ENCODE results near the gene FCRL4. TPM values are rescaled to one million over a fixed set of nuclear protein-coding genes. Genes with fewer than 3 reads are reported as not detected.

Gene FCRL4
- total and polyA plus RNA-seq, 10 of the 15 experiments (the other 5 are each of a cell fraction or from before 2014, with no cell fraction given): 0.09 to 0.44 (median 0.26) TPM; not detected in 1

- H3K79me2 ChIP-seq (ENCODE audit: control insufficient read depth, insufficient read depth, low read length): no peaks in the 10 kb centered on the region
- no peaks in the 10 kb centered on the region for H3K27me3 ChIP-seq (replicated peaks in 1 of 2; ENCODE audit: control insufficient read depth in 2 of 2, insufficient read depth in 2 of 2, low read length in 1 of 2)
- no peak overlapping the region for H3K9ac ChIP-seq (ENCODE audit: control insufficient read depth, insufficient read depth, low read length)
- no peaks in the 10 kb centered on the region for H3K9me3 ChIP-seq (replicated peaks; ENCODE audit: control insufficient read depth, insufficient read depth, low read length)
- H3K27ac ChIP-seq (ENCODE audit: control insufficient read depth, insufficient read depth): no peak overlapping the region
- ChIA-PET SMC1A (ENCODE audit: uncharacterized antibody, unreplicated experiment) (interaction anchor here (0.7 to 6.8 kb wide), 16 partner anchors 9 to 222 kb away, joined by 3 to 103 read pairs (median 6); partner anchors contain the start of gene FCRL5), CTCF (interaction anchor here (0.9 to 7.6 kb wide), 16 partner anchors 8 to 402 kb away, joined by 3 to 223 read pairs (median 5); partner anchors contain the start of gene FCRL5), RAD21 (ENCODE audit: unreplicated experiment) (interaction anchor here (0.9 to 3.1 kb wide), 12 partner anchors 12 to 207 kb away, joined by 3 to 14 read pairs (median 4); partner anchors contain the start of gene FCRL5), POLR2A (interaction anchor here (0.6 to 1.3 kb wide), 2 partner anchors 11 to 67 kb away, joined by 3 read pairs; no protein-coding TSS in a partner anchor)
- no peaks in the 10 kb centered on the region for H3K36me3 ChIP-seq (ENCODE audit: control insufficient read depth in 2 of 2, insufficient read depth in 2 of 2, low read length in 1 of 2)
- no peak overlapping the region for H3K4me2 ChIP-seq (ENCODE audit: control insufficient read depth, insufficient read depth)
- H3K4me1 ChIP-seq (ENCODE audit: control insufficient read depth, insufficient read depth, low read length): peaks cover 23% of the 10 kb centered on the region
- no peak overlapping the region for H3K4me3 ChIP-seq
- intact Hi-C loops (cut with micrococcal nuclease; ENCODE audit: unreplicated experiment) (no loop called here), in situ Hi-C loops (cut with MboI) (loop anchor here (5.0 kb wide), 1 partner anchor 370 kb away; no protein-coding TSS in a partner anchor)
- TF ChIP-seq ZNF384 (IDR thresholded peaks at IDR 0.05; ENCODE audit: borderline replicate concordance, low read depth, low read length) (no peak), FOXK2 (IDR thresholded peaks at IDR 0.05) (no peak), ETV6 (conservative IDR thresholded peaks at IDR 0.05 in 1 of 2, IDR thresholded peaks at IDR 0.05 in 1 of 2; ENCODE audit: borderline replicate concordance in 1 of 2, low read depth in 1 of 2) (no peak), BACH1 (IDR thresholded peaks at IDR 0.05; ENCODE audit: borderline replicate concordance) (no peak), WRNIP1 (IDR thresholded peaks at IDR 0.05; ENCODE audit: borderline replicate concordance, low read depth, low read length) (no peak), MTA3 (IDR thresholded peaks at IDR 0.05; ENCODE audit: borderline replicate concordance, low read length) (no peak)
- TF ChIP-seq, protein P1, sequence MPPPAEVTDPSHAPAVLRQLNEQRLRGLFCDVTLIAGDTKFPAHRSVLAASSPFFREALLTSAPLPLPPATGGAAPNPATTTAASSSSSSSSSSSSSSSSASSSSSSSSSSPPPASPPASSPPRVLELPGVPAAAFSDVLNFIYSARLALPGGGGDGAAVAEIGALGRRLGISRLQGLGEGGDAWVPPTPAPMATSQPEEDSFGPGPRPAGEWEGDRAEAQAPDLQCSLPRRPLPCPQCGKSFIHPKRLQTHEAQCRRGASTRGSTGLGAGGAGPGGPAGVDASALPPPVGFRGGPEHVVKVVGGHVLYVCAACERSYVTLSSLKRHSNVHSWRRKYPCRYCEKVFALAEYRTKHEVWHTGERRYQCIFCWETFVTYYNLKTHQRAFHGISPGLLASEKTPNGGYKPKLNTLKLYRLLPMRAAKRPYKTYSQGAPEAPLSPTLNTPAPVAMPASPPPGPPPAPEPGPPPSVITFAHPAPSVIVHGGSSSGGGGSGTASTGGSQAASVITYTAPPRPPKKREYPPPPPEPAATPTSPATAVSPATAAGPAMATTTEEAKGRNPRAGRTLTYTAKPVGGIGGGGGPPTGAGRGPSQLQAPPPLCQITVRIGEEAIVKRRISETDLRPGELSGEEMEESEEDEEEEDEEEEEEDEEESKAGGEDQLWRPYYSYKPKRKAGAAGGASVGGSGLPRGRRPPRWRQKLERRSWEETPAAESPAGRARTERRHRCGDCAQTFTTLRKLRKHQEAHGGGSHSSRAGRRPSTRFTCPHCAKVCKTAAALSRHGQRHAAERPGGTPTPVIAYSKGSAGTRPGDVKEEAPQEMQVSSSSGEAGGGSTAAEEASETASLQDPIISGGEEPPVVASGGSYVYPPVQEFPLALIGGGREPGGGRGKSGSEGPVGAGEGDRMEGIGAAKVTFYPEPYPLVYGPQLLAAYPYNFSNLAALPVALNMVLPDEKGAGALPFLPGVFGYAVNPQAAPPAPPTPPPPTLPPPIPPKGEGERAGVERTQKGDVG (CRISPR knock-in tag; IDR thresholded peaks at IDR 0.05): no peak
- TF ChIP-seq, protein P2, sequence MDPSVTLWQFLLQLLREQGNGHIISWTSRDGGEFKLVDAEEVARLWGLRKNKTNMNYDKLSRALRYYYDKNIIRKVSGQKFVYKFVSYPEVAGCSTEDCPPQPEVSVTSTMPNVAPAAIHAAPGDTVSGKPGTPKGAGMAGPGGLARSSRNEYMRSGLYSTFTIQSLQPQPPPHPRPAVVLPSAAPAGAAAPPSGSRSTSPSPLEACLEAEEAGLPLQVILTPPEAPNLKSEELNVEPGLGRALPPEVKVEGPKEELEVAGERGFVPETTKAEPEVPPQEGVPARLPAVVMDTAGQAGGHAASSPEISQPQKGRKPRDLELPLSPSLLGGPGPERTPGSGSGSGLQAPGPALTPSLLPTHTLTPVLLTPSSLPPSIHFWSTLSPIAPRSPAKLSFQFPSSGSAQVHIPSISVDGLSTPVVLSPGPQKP (IDR thresholded peaks at IDR 0.05; ENCODE audit: low read depth, low read length): no peak
- ATAC-seq: no peak
- FAIRE-seq: no peak
- H2AFZ ChIP-seq (ENCODE audit: control insufficient read depth, low read depth, low read length): no peak overlapping the region
- 15% methylated on average over 3 of the region's 3 CpGs for WGBS (ENCODE audit: insufficient coverage, insufficient replicate concordance, low lambda C conversion rate, missing lambda C conversion rate)
- no peak for DNase-seq (ENCODE audit: low read depth, low spot score)
- no TSS peak for BruUV-seq (replicated peaks)
- H4K20me1 ChIP-seq (ENCODE audit: control insufficient read depth, insufficient read depth): no peaks in the 10 kb centered on the region; the same call in 1 of the 2 replicates
Observed at GRCh38 chr1:157577420-157577819, 20.5 kb downstream of the FCRL4 start.
